ENCODE data around the gene SEMA5A. TPM values are rescaled to one million over a fixed set of nuclear protein-coding genes. Genes with fewer than 3 reads are reported as not detected.
"Not testable (repeated sequence)": the region's sequence is repeated elsewhere in the genome, so short reads cannot be mapped to it uniquely, and the experiment has no call there.

SEMA5A gene
- total RNA-seq, 6 experiments from 2014 or later = 3.1 to 12.6 (median 5.7) TPM

- Histone ChIP-seq H3K9me3 (no peaks in the 10 kb centered on the region), H3K36me3 (no peaks in the 10 kb centered on the region), H3K27ac (no peak overlapping the region), H3K27me3 (no peaks in the 10 kb centered on the region), H3K4me1 (peaks cover 0 to 48% (median 16%) of the 10 kb centered on the region in 4 donors), H3K4me3 (no peak overlapping the region)
- ATAC-seq (peak in 1 of 4 donors; percentile 12), DNase-seq (no peak)
- intact Hi-C loops (cut with DNase I) = no loop called here
- TF ChIP-seq, protein P1, sequence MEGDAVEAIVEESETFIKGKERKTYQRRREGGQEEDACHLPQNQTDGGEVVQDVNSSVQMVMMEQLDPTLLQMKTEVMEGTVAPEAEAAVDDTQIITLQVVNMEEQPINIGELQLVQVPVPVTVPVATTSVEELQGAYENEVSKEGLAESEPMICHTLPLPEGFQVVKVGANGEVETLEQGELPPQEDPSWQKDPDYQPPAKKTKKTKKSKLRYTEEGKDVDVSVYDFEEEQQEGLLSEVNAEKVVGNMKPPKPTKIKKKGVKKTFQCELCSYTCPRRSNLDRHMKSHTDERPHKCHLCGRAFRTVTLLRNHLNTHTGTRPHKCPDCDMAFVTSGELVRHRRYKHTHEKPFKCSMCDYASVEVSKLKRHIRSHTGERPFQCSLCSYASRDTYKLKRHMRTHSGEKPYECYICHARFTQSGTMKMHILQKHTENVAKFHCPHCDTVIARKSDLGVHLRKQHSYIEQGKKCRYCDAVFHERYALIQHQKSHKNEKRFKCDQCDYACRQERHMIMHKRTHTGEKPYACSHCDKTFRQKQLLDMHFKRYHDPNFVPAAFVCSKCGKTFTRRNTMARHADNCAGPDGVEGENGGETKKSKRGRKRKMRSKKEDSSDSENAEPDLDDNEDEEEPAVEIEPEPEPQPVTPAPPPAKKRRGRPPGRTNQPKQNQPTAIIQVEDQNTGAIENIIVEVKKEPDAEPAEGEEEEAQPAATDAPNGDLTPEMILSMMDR (IDR thresholded peaks at IDR 0.05) = no peak
- TF ChIP-seq POLR2A (IDR thresholded peaks at IDR 0.05) = no peak
- no CpG with 5 or more reads among the region's 1 CpG for WGBS (ENCODE audit: insufficient coverage, low coverage, low lambda C conversion rate, missing lambda C conversion rate)
Measured at GRCh38 chr5:9405196-9405754, 140.6 kb downstream of the SEMA5A start.

DNA sequence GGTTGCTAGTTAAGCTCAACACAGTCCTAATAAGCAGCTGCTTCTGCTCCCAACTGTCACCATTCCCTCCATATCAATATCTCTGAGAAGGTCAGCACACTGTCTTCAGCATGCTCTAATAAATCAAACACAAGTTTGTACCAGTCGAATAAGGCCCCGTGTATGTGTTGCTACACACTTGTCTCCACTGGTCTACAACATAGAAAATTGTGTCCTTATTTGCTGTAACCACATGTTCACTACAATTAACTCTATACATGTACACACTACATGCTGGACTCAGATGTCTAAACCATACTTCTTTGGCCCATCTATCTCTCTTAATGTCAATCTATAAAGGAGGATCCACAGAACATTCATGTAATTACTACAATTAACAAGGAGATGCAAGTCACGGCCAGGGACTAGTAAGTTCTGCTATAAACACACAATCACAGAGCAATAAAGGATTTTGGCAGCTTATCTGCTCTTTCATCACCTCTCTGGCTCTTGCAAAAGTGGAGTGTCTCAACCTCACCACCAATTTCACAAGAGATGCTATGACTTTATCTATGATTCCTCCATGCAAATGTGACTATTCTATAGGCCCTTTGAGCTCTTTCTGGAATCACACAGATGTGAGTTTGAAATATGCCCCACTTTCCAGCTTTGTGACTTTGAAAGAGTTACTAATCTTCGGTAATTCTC is 143.9 kb downstream of the SEMA5A start:
- peak in 1 of 3 donors; percentile 64 for DNase-seq
- no peaks in the 10 kb centered on the region for H3K27me3 ChIP-seq
- H3K27ac ChIP-seq = peak overlapping the region in 2 of 3 donors; percentile 11 to 65
- no peak for TF ChIP-seq POLR2A (IDR thresholded peaks at IDR 0.05)
- TF ChIP-seq, protein P1 (IDR thresholded peaks at IDR 0.05) = no peak
- intact Hi-C loops (cut with DNase I) = no loop called here
- no peak overlapping the region for H3K4me3 ChIP-seq
- H3K36me3 ChIP-seq = no peaks in the 10 kb centered on the region
- H3K4me1 ChIP-seq = peaks cover 0 to 37% (median 12%) of the 10 kb centered on the region in 4 donors
- peak; percentile 79 to 94 (median 88) for ATAC-seq
- 29% methylated on average over 4 of the region's 4 CpGs for WGBS (ENCODE audit: insufficient coverage, low coverage, low lambda C conversion rate, missing lambda C conversion rate)
- no peaks in the 10 kb centered on the region for H3K9me3 ChIP-seq

DNA sequence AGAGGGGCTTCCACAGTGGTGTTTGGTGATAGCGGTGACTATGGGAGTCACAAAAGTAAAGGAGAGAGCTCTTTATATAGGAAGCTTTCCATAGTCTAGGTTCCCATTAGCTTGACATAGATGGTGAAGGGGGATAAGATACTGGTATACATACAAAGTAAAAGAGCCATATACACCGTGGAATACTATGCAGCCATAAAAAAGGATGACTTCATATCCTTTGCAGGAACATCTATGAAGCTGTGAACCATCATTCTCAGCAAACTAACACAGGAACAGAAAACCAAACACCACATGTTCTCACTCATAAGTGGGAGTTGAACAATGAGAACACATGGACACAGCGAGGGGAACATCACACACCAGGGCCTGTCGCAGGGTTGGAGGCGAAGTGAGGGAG is 146.1 kb downstream of the SEMA5A start:
- peaks cover 0 to 26% (median 9%) of the 10 kb centered on the region in 4 donors for H3K4me1 ChIP-seq
- WGBS (ENCODE audit: insufficient coverage, low coverage, low lambda C conversion rate, missing lambda C conversion rate) = 64% methylated on average over 4 of the region's 5 CpGs
- H3K4me3 ChIP-seq; ATAC-seq; DNase-seq; H3K36me3 ChIP-seq; H3K27me3 ChIP-seq; H3K27ac ChIP-seq; intact Hi-C loops (cut with DNase I); H3K9me3 ChIP-seq: not testable (repeated sequence)

GRCh38 chr5:9399094-9399493 is 146.8 kb downstream of the SEMA5A start:
- Histone ChIP-seq H3K27me3 (no peaks in the 10 kb centered on the region), H3K27ac (no peak overlapping the region), H3K9me3 (no peaks in the 10 kb centered on the region), H3K36me3 (no peaks in the 10 kb centered on the region), H3K4me3 (no peak overlapping the region), H3K4me1 (peaks cover 0 to 19% (median 6%) of the 10 kb centered on the region in 4 donors)
- ATAC-seq (no peak), DNase-seq (no peak)
- TF ChIP-seq POLR2A (IDR thresholded peaks at IDR 0.05) = no peak
- TF ChIP-seq, protein P1 (IDR thresholded peaks at IDR 0.05) = no peak
- WGBS (ENCODE audit: insufficient coverage, low coverage, low lambda C conversion rate, missing lambda C conversion rate) = 96% methylated on average over 2 of the region's 2 CpGs
- intact Hi-C loops (cut with DNase I) = no loop called here

DNA sequence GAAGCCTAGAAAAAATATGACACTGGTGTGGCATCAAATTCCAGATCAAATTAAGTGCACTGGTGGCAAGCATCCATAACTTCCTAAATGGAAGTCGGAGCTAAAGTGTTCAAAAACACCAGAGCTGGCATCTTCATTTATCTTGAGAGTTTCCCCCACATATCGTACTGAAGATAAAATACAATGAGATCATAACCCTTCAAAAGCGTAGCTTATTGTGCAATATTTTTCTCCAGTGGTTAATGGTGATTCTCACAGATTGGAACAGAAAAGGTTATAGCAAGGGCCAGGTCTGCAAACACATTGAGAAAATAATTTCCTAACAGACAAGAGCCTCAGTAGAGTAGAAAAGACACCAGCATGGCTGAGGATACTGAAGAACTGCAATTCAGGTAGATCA is 147.6 kb downstream of the SEMA5A start:
- intact Hi-C loops (cut with DNase I) = no loop called here
- ATAC-seq = no peak

More for the DNA sequence above, 147.6 kb downstream of the SEMA5A start:
- H3K4me3 ChIP-seq = no peak overlapping the region
- no peak overlapping the region for H3K27ac ChIP-seq
- no peaks in the 10 kb centered on the region for H3K9me3 ChIP-seq
- no peaks in the 10 kb centered on the region for H3K27me3 ChIP-seq
- TF ChIP-seq POLR2A (IDR thresholded peaks at IDR 0.05) = no peak
- TF ChIP-seq, protein P1 (IDR thresholded peaks at IDR 0.05) = no peak
- 32% methylated on average over 3 of the region's 3 CpGs for WGBS (ENCODE audit: insufficient coverage, low coverage, low lambda C conversion rate, missing lambda C conversion rate)
- H3K36me3 ChIP-seq = no peaks in the 10 kb centered on the region
- DNase-seq = no peak
- H3K4me1 ChIP-seq = peaks cover 0 to 19% (median 6%) of the 10 kb centered on the region in 4 donors
